K562 (cell line): ENCODE results near the gene ENTPD6. TPM values are rescaled to one million over a fixed set of nuclear protein-coding genes. Genes with fewer than 3 reads are reported as not detected.
A peak's percentile ranks its signal among the peaks of the same experiment; 100 is the strongest.

Experiments
- BRD4 ChIP-seq: fragments of 200-600 bp; sonication (generic); IDR thresholded peaks from 2 replicates; pipeline ENCODE4 v1.6.1; 2017; ENCODE audit warnings: inconsistent platforms
- EZH2 ChIP-seq: IDR thresholded peaks from 2 replicates; pipeline ENCODE4 v1.6.1; 2012; ENCODE audit warnings: low read depth, mild to moderate bottlenecking, inconsistent platforms, low read length, borderline replicate concordance
- HDAC8 ChIP-seq: fragments of 450-650 bp; IDR thresholded peaks from 2 replicates; pipeline ENCODE4 v1.6.1; 2016; ENCODE audit warnings: mild to moderate bottlenecking, missing genetic modification characterization, moderate library complexity, missing compliant biosample characterization
- KLF13 ChIP-seq: fragments of 450-650 bp; IDR thresholded peaks from 2 replicates; pipeline ENCODE4 v1.6.1; 2016; ENCODE audit warnings: missing genetic modification characterization, low read depth, mild to moderate bottlenecking, missing compliant biosample characterization, moderate library complexity, borderline replicate concordance
- MTA1 ChIP-seq: fragments of 450-650 bp; IDR thresholded peaks from 2 replicates; pipeline ENCODE4 v1.6.1; 2017; ENCODE audit warnings: borderline replicate concordance
- NCOA1 ChIP-seq: fragments of 450-650 bp; IDR thresholded peaks from 2 replicates; pipeline ENCODE4 v1.6.1; 2016; ENCODE audit warnings: low read depth
- NELFE ChIP-seq: IDR thresholded peaks from 2 replicates; pipeline ENCODE4 v1.6.1; 2011; ENCODE audit warnings: mild to moderate bottlenecking; ENCODE audit not compliant: insufficient read depth, insufficient read length
- NR4A1 ChIP-seq, 2 experiments: fragments of 250-450 bp in 1 of 2; fragments of 450-650 bp in 1 of 2; sonication (Bioruptor Pico) in 1 of 2; IDR thresholded peaks; 2 replicates each; pipeline versions ENCODE4 v1.4.0 to v1.6.1; 2016 to 2020; ENCODE audit warnings: mild to moderate bottlenecking in 2 of 2, missing compliant biosample characterization in 1 of 2, missing genetic modification characterization in 1 of 2, moderate library complexity in 1 of 2
- RBM34 ChIP-seq: fragments of 200-400 bp; formaldehyde crosslinking; IDR thresholded peaks from 2 replicates; pipeline ENCODE4 v1.6.1; 2018; ENCODE audit warnings: low read length, borderline replicate concordance; ENCODE audit not compliant: insufficient read depth
- RERE ChIP-seq: sonication (generic); formaldehyde crosslinking; IDR thresholded peaks from 2 replicates; pipeline ENCODE4 v1.8.0; 2023; ENCODE audit warnings: missing genetic modification reagents, mild to moderate bottlenecking, borderline replicate concordance
- SMC3 ChIP-seq: conservative IDR thresholded peaks from 2 replicates; pipeline ENCODE4 v1.6.1; 2011; ENCODE audit warnings: low read depth, low read length, improper control_type of control experiment; ENCODE audit not compliant: insufficient read depth
- TAF1 ChIP-seq: IDR thresholded peaks from 2 replicates; pipeline ENCODE4 v1.6.1; 2011; ENCODE audit warnings: mild to moderate bottlenecking, low read length, moderate library complexity; ENCODE audit not compliant: insufficient read depth, control insufficient read depth, severe bottlenecking; ENCODE audit errors: extremely low read depth
- ZNF395 ChIP-seq: fragments of 200-800 bp; sonication (Bioruptor generic); IDR thresholded peaks from 2 replicates; pipeline ENCODE4 v1.6.1; 2017; ENCODE audit warnings: missing genetic modification characterization, missing compliant biosample characterization
- ZNF583 ChIP-seq: fragments of 250-450 bp; sonication (Bioruptor Pico); IDR thresholded peaks from 2 replicates; pipeline ENCODE4 v1.4.0; 2020
- ZNF76 ChIP-seq: fragments of 250-450 bp; sonication (Bioruptor Pico); IDR thresholded peaks from 2 replicates; pipeline ENCODE4 v1.4.0; 2020; ENCODE audit warnings: mild to moderate bottlenecking, moderate library complexity, borderline replicate concordance
- polyA plus RNA-seq, 8 experiments: library from polyadenylated mRNA; depleted of rRNA in 4 of 8; stranded (reverse) in 5 of 8; unstranded in 3 of 8; fragments of >200 nt; fragmentation: Nextera tagmentation in 2 of 8; fragmentation: Illumina TruSeq in 1 of 8; extraction: Ambion mirVana in 2 of 8; extraction: Trizol in 1 of 8; gene quantifications; 2 replicates each; pipeline versions ENCODE4 v1.2.1 to v1.2.3, GENCODE V29; 2011 to 2014; ENCODE audit warnings: inconsistent platforms in 1 of 8, missing spikeins in 1 of 8
- total RNA-seq, 7 experiments: library from RNA; depleted of rRNA in 6 of 7; stranded (reverse); fragments of >200 nt in 6 of 7; fragmentation: Illumina TruSeq in 2 of 7; extraction: Trizol in 2 of 7; gene quantifications; 2 replicates each; pipeline versions ENCODE4 v1.2.1 to v1.2.3, GENCODE V29; 2011 to 2021; ENCODE audit warnings: low replicate concordance in 1 of 7
- TF ChIP-seq, protein P1 (sequence below): sonication (generic); formaldehyde crosslinking; IDR thresholded peaks from 2 replicates; pipeline ENCODE4 v1.9.0; 2022; ENCODE audit warnings: mild to moderate bottlenecking, missing genetic modification reagents
- TF ChIP-seq, protein P2 (sequence below): sonication (generic); IDR thresholded peaks from 2 replicates; pipeline ENCODE4 v1.6.1; 2016

The ENTPD6 gene
- total and polyA plus RNA-seq, 9 of the 15 experiments (the other 6 are each of a cell fraction or from before 2014, with no cell fraction given) = 0.82 to 36.8 (median 22.4) TPM

DNA sequence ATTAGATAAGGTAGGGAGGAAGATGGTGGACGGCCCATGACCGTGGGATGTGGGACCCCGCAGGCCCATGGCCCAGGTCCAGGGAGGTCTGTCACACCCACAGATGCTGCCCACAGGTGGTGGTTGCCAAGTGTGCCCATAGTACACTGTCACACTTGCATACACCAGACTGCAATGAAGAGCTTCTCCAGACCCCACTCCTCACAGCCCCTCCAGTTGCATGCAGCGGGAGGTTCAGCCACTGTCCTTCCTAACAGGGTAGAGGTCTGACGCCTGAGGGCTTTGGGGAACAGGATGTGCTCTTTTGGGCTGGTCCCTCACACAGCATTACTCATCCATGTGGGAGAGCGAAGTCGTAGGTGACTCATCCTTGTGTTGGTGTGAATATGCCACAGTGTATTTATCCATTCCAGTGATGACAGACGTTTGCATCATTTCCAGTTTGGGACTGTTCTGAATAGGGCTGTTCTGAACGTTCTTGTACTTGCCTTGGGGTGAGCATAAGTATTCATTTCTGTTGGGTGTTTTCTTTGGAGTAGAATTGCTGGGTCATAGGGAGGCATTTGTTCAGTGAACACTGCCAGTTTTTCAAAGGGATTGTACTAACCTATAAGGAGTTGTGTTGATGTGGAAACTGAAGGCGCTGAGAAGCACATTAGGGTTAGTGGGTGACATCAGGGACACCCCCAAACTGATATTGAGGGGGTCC is 42.3 kb downstream of the ENTPD6 start (continued):
- TF ChIP-seq RBM34 (no peak), HDAC8 (tag) (peak; percentile 86), NELFE (no peak), ZNF583 (CRISPR knock-in tag) (no peak), KLF13 (tag) (no peak), BRD4 (peak; percentile 47), ZNF395 (CRISPR knock-in tag) (peak; percentile 95), MTA1 (peak; percentile 79; the same call in 1 of the 2 replicates), SMC3 (no peak), EZH2 (no peak), NR4A1 (CRISPR knock-in tag; IDR thresholded peaks at IDR 0.05) (no peak), NR4A1 (tag; IDR thresholded peaks at IDR 0.05) (no peak), ZNF76 (CRISPR knock-in tag) (peak; percentile 30; the same call in 1 of the 2 replicates), RERE (CRISPR knock-in tag) (no peak), TAF1 (no peak), NCOA1 (peak; percentile 53; the same call in 1 of the 2 replicates)
- TF ChIP-seq, protein P1, sequence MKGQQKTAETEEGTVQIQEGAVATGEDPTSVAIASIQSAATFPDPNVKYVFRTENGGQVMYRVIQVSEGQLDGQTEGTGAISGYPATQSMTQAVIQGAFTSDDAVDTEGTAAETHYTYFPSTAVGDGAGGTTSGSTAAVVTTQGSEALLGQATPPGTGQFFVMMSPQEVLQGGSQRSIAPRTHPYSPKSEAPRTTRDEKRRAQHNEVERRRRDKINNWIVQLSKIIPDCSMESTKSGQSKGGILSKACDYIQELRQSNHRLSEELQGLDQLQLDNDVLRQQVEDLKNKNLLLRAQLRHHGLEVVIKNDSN = no peak
- TF ChIP-seq, protein P2, sequence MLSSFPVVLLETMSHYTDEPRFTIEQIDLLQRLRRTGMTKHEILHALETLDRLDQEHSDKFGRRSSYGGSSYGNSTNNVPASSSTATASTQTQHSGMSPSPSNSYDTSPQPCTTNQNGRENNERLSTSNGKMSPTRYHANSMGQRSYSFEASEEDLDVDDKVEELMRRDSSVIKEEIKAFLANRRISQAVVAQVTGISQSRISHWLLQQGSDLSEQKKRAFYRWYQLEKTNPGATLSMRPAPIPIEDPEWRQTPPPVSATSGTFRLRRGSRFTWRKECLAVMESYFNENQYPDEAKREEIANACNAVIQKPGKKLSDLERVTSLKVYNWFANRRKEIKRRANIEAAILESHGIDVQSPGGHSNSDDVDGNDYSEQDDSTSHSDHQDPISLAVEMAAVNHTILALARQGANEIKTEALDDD = no peak
